ENCODE results near the gene FHIT. TPM values are rescaled to one million over a fixed set of nuclear protein-coding genes. Genes with fewer than 3 reads are reported as not detected.
A peak's percentile ranks its signal among the peaks of the same experiment; 100 is the strongest.

FHIT gene
- total RNA-seq, 1 experiment from 2014 or later: 3.9 TPM

- DNase-seq (ENCODE audit: low read depth, low spot score): no peak
- in situ Hi-C loops (cut with HindIII; ENCODE audit: low pct_unique_long_range_greater_than_20kb, low sequenced_read_pairs): no loop called here
These were observed 364.7 kb downstream of the FHIT start for GRCh38 chr3:60886518-60886917.

DNA sequence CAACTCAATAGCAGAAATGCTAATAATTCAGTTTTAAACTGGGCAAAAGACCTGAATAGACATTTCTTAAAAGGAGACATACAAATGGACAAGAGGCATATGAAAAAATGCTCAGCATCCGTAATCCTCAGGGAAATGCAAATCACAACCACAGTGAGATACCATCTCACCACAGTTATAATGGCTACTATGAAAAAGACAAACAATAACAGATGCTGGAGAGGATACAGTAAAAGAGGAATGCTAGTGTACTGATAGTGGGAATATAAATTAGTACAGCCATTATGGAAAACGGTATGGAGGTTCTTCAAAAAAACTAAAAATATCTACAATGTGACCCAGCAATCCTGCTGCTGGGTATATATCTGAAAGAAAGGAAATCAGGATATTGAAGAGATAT, 367.2 kb downstream of the FHIT start:
- DNase-seq (ENCODE audit: low read depth, low spot score): no peak
- in situ Hi-C loops (cut with HindIII; ENCODE audit: low pct_unique_long_range_greater_than_20kb, low sequenced_read_pairs): no loop called here

- in situ Hi-C loops (cut with HindIII; ENCODE audit: low pct_unique_long_range_greater_than_20kb, low sequenced_read_pairs): no loop called here
- no peak for DNase-seq (ENCODE audit: low read depth, low spot score)
These were observed 374.1 kb downstream of the FHIT start for GRCh38 chr3:60877188-60877587.

- in situ Hi-C loops (cut with HindIII; ENCODE audit: low pct_unique_long_range_greater_than_20kb, low sequenced_read_pairs): no loop called here
- no peak for DNase-seq (ENCODE audit: low read depth, low spot score)
These were observed 380.9 kb downstream of the FHIT start for GRCh38 chr3:60870396-60870795.

DNA sequence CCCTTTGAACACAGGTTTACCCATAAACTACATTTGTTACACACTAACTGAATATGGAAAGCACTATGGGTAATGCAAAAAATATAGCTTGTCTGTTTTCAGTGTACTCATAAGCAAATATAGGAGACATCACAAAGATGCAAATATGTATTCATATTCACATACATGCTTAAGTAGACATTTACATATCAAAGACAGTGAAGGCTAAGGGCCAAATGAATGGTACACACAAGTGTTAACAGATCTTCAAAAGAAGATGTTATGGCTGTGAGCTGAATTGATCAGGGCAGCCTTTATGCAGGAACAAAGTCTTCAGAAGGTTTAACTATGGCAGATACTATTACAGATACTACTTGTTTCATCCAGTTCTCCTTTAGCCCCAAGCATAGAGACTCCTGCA, 384.1 kb downstream of the FHIT start:
- in situ Hi-C loops (cut with HindIII; ENCODE audit: low pct_unique_long_range_greater_than_20kb, low sequenced_read_pairs): no loop called here
- no peak for DNase-seq (ENCODE audit: low read depth, low spot score)

GRCh38 chr3:60856257-60857046, 394.8 kb downstream of the FHIT start:
- no peak for DNase-seq (ENCODE audit: low read depth, low spot score)
- in situ Hi-C loops (cut with HindIII; ENCODE audit: low pct_unique_long_range_greater_than_20kb, low sequenced_read_pairs): no loop called here

DNA sequence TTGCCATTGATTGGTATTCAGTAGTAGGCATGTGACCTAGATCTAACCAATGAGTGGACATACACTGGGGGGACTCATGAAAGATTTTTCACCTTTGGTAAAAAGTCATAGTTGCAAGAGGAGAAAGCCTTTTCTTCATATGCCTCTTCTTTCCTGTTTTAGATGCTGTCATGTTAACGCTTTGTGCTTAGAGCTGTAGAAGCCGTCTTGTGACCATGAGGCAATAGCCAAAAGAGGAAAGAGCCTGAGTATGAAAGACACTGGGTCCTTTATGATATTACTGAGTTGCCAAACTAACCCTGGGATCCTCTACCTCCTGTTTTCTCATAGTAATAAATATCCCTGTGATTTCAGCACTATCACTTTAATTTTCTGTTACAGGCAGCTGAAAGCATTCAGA, 396.0 kb downstream of the FHIT start:
- in situ Hi-C loops (cut with HindIII; ENCODE audit: low pct_unique_long_range_greater_than_20kb, low sequenced_read_pairs): no loop called here
- DNase-seq (ENCODE audit: low read depth, low spot score): peak; percentile 58

- in situ Hi-C loops (cut with HindIII; ENCODE audit: low pct_unique_long_range_greater_than_20kb, low sequenced_read_pairs): no loop called here
- DNase-seq (ENCODE audit: low read depth, low spot score): no peak
These were observed 396.5 kb downstream of the FHIT start for GRCh38 chr3:60854791-60855190.

- DNase-seq (ENCODE audit: low read depth, low spot score): no peak
- in situ Hi-C loops (cut with HindIII; ENCODE audit: low pct_unique_long_range_greater_than_20kb, low sequenced_read_pairs): no loop called here
These were observed 403.5 kb downstream of the FHIT start for GRCh38 chr3:60847791-60848190.

DNA sequence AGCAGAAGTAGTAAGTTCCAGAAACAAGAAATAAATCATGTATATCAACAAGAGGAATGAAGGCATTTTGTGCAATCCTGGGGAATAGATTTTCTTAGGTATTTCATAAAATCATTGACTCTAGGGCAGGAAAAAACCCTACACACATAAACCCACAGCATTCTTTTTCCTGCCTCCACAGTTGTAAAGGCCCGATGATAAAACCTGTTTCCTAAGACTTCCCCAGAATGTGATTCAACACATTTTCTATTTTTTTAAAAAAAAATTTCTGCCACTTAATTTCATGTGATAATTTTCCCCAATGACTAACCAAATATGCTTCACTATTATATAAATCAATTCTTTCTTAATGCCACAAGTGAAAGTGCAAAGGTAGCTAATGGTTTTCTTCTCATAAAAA, 407.0 kb downstream of the FHIT start:
- no peak for DNase-seq (ENCODE audit: low read depth, low spot score)
- in situ Hi-C loops (cut with HindIII; ENCODE audit: low pct_unique_long_range_greater_than_20kb, low sequenced_read_pairs): no loop called here

GRCh38 chr3:60841355-60841754, 409.9 kb downstream of the FHIT start:
- in situ Hi-C loops (cut with HindIII; ENCODE audit: low pct_unique_long_range_greater_than_20kb, low sequenced_read_pairs): no loop called here
- DNase-seq (ENCODE audit: low read depth, low spot score): no peak

DNA sequence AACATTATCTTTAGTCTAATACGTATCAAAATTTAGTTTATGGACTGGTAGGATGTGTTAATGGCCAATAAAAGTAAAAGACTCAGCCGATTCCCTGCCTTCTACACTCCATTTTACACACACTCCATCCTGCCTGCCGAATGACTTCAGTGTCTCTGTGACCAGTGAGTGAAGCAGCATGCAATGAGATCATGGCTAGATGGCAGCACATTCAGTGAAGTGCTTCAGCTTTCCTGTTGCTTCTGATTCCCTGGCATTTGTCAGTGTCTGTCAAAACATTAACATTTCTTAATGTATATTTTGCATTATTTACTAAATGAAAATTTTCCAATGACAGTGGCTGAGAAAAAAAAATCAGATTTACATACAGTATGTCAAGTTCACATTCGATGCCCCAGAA, 412.0 kb downstream of the FHIT start:
- in situ Hi-C loops (cut with HindIII; ENCODE audit: low pct_unique_long_range_greater_than_20kb, low sequenced_read_pairs): no loop called here
- peak; percentile 39 for DNase-seq (ENCODE audit: low read depth, low spot score)

DNA sequence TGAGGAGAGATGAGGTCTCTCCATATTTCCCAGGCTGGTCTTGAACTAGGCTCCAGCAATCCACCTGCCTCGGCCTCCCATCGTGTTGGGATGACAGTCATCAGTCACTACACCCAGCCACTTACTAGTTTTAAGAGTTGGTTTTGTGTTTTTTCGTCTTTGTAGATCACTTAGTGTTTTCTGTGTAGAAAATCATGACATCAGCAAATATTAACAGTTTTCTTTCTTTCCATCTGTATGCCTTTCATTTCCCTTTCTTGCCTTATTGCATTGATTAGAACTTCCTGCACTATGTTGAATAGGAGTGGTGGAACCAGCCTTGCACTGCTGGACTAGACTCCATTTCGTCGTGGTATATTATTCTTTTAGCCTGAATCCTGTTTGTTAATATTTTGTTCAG, 415.5 kb downstream of the FHIT start:
- in situ Hi-C loops (cut with HindIII; ENCODE audit: low pct_unique_long_range_greater_than_20kb, low sequenced_read_pairs): no loop called here
- DNase-seq (ENCODE audit: low read depth, low spot score): no peak

- in situ Hi-C loops (cut with HindIII; ENCODE audit: low pct_unique_long_range_greater_than_20kb, low sequenced_read_pairs): no loop called here
These were observed 422.2 kb downstream of the FHIT start for GRCh38 chr3:60829058-60829457.

DNA sequence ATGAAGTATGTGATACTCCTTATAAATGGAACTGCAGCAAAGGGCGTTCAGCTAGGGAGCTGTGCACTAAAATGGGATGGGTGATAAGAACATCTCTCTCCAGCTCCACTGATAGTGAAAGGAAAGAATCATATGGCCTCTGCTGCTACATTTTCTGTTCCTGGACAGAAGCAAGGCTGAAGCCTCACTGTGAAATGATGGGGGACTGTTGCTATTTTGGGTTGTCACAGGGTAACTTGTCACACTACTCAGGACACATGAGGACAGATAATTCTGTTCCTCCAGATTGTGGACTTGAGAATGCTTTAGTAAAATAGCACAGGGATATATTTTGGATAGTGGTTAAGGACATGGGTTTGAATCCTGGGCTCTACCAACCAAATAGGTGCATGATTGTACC, 423.6 kb downstream of the FHIT start:
- in situ Hi-C loops (cut with HindIII; ENCODE audit: low pct_unique_long_range_greater_than_20kb, low sequenced_read_pairs): no loop called here
- DNase-seq (ENCODE audit: low read depth, low spot score): no peak

More at GRCh38 chr3:60829058-60829457, 422.2 kb downstream of the FHIT start:
- no peak for DNase-seq (ENCODE audit: low read depth, low spot score)

GRCh38 chr3:60826511-60826910, 424.7 kb downstream of the FHIT start:
- in situ Hi-C loops (cut with HindIII; ENCODE audit: low pct_unique_long_range_greater_than_20kb, low sequenced_read_pairs): no loop called here
- no peak for DNase-seq (ENCODE audit: low read depth, low spot score)

DNA sequence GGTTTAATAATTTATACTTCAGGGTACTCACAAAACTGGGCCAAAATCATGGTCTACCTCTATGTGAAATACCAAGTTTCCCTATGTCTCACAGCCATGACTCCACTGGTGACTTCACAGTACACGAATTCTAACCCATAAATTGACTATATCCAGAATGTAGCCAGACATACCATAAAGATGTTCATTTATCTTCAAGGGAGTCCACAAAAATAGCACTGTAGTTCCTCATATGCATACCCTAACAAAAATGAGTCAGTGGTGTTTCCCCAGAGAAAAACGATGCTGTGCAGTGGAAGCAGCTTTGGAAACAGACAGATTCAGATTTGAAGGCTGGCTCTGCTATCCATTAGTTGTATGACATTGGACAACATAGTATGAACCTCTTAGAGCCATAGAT, 438.8 kb downstream of the FHIT start:
- in situ Hi-C loops (cut with HindIII; ENCODE audit: low pct_unique_long_range_greater_than_20kb, low sequenced_read_pairs): no loop called here
- DNase-seq (ENCODE audit: low read depth, low spot score): no peak

- DNase-seq (ENCODE audit: low read depth, low spot score): no peak
- in situ Hi-C loops (cut with HindIII; ENCODE audit: low pct_unique_long_range_greater_than_20kb, low sequenced_read_pairs): no loop called here
These were observed 440.4 kb downstream of the FHIT start for GRCh38 chr3:60810881-60811280.

GRCh38 chr3:60809857-60810610, 441.2 kb downstream of the FHIT start:
- in situ Hi-C loops (cut with HindIII; ENCODE audit: low pct_unique_long_range_greater_than_20kb, low sequenced_read_pairs): no loop called here
- DNase-seq (ENCODE audit: low read depth, low spot score): no peak
